VCaP (cell line): ENCODE data around the gene DMRT3.
A peak's percentile ranks its signal among the peaks of the same experiment; 100 is the strongest.
"Not testable (repeated sequence)": the region's sequence is repeated elsewhere in the genome, so short reads cannot be mapped to it uniquely, and the experiment has no call there.

Experiments
- H3K27ac ChIP-seq: fragments of 450-650 bp; 2 replicates; pipeline ENCODE4 v1.5.1; 2017
- TF ChIP-seq, protein P1 (sequence below): fragments of 450-650 bp; conservative IDR thresholded peaks from 2 replicates; pipeline ENCODE4 v1.5.1; 2017; ENCODE audit warnings: mild to moderate bottlenecking, moderate library complexity

The DMRT3 gene

DNA sequence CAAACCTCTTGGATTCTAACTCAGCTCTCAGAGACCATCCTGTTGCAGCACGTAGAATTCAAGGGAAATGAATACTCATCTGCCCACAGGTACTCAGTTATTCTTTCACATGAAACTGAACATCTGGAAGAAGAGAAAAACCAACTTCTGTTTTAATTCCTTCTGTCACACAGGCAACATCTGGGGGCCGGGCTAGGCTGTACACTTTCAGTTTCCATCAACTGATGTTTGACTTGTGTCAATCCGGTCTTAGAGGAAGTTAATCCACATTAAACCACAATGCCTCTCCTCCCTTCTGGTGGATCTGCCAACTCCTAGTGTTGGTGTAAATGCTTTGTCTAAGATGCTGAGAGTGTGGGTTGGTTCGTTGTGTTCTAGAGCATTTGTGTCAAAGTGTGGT, 17.6 kb downstream of the DMRT3 start:
- H3K27ac ChIP-seq = no peak overlapping the region
- TF ChIP-seq, protein P1, sequence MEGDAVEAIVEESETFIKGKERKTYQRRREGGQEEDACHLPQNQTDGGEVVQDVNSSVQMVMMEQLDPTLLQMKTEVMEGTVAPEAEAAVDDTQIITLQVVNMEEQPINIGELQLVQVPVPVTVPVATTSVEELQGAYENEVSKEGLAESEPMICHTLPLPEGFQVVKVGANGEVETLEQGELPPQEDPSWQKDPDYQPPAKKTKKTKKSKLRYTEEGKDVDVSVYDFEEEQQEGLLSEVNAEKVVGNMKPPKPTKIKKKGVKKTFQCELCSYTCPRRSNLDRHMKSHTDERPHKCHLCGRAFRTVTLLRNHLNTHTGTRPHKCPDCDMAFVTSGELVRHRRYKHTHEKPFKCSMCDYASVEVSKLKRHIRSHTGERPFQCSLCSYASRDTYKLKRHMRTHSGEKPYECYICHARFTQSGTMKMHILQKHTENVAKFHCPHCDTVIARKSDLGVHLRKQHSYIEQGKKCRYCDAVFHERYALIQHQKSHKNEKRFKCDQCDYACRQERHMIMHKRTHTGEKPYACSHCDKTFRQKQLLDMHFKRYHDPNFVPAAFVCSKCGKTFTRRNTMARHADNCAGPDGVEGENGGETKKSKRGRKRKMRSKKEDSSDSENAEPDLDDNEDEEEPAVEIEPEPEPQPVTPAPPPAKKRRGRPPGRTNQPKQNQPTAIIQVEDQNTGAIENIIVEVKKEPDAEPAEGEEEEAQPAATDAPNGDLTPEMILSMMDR = no peak

DNA sequence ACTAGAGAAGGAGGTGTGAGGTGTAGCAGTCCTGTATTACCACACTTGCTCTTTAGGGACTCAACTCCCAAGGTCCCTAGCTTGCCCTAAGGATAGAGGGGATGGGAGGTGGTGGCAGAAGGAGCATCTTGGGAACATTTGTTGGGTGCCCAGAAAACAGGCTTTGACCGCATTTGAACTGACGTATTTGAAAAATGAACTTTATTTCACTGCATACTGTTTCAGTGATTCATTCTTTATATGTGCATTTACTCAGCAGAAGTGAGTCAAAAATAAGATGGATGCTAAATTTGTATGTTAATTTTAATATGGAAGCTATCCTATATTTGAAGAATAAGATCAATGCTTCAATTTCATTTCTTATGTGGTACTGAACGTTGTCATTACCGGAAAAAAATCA, 18.7 kb downstream of the DMRT3 start:
- TF ChIP-seq, protein P1 = no peak
- no peak overlapping the region for H3K27ac ChIP-seq

DNA sequence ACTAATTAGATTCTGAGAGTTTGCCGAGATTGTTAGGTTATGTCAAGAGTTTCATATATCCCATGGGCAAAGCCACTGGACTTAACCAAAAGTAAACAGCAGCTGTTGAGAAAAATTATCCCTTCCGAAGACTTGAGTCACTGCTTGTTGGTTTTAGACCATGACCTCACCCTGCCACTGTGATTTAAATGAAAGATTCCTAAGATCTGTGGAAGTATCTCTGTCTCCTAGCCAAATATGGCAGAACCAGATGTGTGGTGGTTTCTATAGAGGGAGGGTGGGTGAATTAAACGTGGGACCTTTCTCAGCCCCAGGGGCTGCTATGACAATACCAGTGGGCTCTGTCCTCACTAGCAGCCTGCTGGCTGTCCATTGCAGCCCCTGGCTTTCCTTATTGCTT, 19.3 kb downstream of the DMRT3 start:
- TF ChIP-seq, protein P1 = no peak
- H3K27ac ChIP-seq = no peak overlapping the region

DNA sequence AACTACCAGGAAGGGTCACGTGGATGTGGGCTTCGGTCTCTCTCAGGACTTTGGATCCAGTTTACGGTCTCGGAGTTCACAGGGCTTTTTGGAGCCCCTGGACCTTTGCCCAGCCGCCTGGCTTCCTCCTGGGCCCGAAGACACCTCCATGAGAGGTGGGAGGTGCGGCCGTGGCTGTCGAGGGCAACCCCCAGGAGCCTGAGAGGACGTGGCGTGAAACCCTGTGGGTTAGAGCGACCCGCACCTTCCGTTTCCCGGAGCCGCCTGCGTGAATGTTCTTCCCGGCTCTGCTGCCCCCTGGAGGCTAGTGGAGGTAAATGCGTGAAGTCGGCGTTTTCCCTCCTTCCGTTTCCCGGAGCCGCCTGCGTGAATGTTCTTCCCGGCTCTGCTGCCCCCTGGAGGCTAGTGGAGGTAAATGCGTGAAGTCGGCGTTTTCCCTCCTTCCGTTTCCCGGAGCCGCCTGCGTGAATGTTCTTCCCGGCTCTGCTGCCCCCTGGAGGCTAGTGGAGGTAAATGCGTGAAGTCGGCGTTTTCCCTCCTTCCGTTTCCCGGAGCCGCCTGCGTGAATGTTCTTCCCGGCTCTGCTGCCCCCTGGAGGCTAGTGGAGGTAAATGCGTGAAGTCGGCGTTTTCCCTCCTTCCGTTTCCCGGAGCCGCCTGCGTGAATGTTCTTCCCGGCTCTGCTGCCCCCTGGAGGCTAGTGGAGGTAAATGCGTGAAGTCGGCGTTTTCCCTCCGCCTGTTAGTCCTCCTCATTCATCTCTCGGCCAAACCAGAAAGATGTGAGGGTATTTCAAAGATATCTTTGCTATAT, 22.1 kb downstream of the DMRT3 start:
- H3K27ac ChIP-seq = not testable (repeated sequence)
- TF ChIP-seq, protein P1 = peak; percentile 45

DNA sequence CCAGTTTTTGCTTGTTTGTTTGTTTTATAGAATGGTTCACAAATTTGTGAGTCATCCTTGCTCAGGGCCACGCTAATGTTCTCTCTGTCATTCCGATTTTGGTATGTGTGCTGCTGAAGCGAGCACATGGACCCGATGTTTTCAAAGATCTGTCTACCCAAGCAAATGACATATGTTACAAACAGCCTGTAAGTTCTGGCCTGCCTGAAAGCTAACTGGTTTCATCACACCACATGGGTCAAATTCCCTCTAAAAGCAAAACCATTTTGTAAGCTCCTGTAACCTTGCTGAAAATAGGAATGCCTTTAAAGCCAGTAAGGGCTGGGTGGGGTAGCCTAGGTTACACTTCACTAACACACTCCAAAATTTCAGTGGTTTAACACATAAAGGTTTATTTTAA, 25.4 kb downstream of the DMRT3 start:
- TF ChIP-seq, protein P1 = no peak
- no peak overlapping the region for H3K27ac ChIP-seq

DNA sequence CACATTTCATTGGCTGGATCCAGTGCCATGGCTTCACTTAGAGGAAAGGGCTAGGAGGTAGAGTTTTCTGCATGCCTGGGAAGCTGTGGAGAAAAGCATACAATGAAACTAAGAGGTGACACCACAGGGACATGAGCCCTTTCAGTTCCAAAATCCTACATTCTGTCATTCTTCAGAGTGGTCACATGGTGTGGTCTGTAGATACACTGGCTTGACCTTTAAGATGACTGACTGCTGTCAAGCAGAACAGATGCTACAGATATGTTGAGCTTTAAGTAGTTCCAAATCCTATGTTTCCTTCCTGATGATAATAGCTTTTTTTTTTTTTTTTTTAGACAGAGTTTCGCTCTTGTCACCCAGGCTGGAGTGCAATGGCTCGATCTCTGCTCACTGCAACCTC, 26.2 kb downstream of the DMRT3 start:
- TF ChIP-seq, protein P1 = no peak
- H3K27ac ChIP-seq = no peak overlapping the region

DNA sequence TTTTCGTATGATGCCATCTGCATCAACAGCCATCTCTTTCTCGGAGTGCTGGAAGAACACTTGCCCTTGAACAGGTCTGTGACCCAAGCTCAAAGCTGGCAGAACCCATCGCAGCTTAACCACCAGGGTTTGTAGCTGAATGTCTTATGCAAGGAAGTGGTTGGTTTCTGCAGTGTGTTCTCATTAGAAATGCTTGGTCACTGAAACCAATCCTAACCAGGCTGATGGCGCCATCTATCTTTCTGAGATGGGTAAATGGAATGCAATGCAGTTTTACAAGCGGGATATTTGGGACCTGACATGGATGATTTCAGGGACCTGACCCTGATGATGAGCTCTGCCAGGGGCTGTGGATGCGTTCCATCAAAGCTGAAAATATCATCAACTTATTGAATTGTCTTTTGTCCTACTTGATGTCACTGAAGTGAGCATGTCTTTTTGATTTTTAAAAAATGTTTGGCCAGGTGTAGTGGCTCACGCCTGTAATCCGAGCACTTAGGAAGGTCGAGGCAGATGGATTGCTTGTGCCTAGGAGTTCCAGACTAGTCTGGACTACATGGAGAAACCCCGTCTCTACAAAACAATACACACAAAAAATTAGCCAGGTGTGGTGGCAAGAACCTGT, 28.7 kb downstream of the DMRT3 start:
- TF ChIP-seq, protein P1 = peak; percentile 84
- H3K27ac ChIP-seq = no peak overlapping the region
